Epidermal melanocyte (primary cell): ENCODE measurements around the gene DIO1.
A peak's percentile ranks its signal among the peaks of the same experiment; 100 is the strongest.
"Not testable (repeated sequence)": the region's sequence is repeated elsewhere in the genome, so short reads cannot be mapped to it uniquely, and the experiment has no call there.

Experiments used
- DNase-seq: peaks from one replicate; pipeline ENCODE4 v3.0.0; 2011; ENCODE audit warnings: low spot score; ENCODE audit not compliant: insufficient read length

DIO1 gene

DNA sequence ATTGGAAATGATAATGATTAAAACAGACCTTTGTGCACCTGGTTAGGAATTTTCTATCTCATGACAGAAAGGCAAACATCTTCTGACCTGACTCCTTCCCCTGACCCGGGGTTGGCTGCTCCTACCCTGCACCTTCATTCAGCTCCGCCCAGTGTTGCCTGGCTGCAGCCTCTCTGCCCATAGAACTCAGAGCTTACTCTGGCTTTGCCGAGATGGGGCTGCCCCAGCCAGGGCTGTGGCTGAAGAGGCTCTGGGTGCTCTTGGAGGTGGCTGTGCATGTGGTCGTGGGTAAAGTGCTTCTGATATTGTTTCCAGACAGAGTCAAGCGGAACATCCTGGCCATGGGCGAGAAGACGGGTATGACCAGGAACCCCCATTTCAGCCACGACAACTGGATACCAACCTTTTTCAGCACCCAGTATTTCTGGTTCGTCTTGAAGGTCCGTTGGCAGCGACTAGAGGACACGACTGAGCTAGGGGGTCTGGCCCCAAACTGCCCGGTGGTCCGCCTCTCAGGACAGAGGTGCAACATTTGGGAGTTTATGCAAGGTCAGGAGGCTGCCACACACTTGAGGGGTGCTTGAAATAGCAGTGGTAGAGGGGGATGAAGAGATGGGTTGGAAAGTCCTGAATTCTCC, at the start of gene DIO1:
Gene DIO1 (plus strand): TSS at position 189 of the 638 bp plus-strand sequence. CDS start 24 bp downstream, at position 213.
- no peak for DNase-seq

DNA sequence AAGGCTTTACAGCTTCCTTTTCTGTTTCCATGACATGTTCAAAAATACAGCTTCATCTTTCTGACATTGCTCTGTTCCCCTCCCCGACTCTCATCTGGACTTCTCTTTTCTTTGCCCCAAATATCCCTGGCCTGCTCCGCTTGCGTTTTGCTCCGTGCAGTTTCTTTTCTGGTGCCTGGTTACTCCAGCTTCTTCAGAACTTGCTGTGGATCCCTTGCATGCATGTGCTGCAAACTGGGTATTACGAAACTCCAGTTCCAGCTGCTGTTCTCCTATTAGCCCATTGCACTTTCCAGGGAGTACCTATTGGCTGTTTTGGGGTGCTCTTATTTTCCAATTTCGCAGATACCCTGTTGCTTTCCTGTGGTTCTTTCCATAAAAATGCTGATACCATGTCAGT, 46.0 kb upstream of the DIO1 start:
- DNase-seq, result no peak

DNA sequence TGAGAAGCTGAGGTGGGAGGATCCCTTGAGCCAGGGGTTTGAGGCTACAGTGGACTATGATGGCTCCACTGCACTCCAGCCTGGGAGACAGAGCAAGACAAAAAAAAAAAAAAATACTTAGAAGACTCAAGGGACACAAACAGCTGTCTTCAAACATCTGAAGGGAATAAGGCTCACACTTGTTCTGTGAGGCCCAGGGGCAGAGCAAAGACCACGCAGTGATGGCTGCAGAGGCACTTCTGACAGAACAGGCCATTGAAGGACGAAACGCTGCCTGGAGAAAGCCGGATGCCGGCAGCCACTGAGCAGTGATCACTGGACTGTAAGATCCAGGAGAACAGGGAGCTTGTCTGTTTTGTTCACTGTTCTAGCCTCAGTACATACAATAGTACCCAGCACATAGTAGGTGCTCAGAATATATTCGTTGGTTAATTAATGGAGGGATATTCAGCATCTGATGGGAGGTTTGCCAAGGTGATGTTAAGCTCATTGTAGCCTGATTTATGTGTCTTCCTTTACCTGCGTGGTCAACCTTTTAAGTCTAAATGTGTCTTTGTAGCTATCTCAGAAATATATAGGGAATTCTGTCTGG, 43.8 kb upstream of the DIO1 start:
- no peak for DNase-seq

DNA sequence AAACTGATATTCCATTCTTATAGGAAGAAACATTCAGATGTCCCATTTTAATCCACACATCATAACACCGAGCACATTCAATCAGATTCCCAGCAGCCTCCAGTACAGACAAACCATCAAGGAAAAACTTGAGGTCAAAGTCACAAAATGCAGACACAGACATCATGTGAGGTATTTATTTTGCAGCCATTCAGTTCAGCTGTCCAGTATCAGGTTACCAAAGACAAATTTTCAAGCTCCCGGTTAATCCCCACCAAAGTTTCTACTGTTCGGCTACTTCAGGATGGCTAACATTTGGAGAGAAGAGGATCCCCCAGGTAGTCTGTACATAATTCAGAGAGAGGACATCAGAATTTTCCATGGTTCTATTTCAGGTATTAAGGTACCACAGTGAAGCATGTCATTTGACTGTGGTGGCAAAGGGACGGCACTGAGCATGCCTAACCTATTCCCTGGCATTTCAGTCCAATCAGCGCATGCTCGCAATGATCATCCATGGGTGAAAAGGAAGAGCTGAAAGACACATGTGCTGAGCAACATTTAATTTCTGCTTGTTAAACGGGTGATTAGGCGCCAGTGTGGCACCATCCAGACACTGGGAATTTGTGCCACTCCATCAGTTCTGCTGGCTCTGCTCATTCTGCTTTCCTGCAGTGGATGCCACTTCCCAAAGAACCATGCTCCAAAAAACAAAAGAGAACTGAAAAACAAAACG, 42.3 kb upstream of the DIO1 start:
- no peak for DNase-seq

DNA sequence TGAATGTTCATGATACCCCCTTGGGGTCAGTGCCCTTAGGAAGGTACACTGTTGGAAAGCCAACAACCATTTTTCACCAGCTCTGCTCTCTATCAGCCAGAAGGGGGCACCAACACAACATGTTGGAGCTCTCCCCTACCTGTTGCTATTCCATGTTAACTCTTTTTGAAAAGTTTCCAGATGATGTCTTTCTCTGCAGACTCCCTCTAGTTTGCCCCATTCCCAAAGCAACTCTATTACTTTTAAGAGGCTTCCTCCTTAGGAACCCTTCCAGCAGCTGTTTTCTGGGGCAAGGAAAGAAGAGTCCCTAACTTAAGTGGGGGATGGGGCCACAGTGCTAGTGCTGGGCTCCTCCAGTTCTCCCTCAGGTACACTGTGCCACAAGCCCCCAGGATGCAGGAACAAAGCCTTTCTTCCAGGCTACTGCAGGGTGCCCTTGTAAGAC, 33.0 kb upstream of the DIO1 start:
- DNase-seq, result no peak

DNA sequence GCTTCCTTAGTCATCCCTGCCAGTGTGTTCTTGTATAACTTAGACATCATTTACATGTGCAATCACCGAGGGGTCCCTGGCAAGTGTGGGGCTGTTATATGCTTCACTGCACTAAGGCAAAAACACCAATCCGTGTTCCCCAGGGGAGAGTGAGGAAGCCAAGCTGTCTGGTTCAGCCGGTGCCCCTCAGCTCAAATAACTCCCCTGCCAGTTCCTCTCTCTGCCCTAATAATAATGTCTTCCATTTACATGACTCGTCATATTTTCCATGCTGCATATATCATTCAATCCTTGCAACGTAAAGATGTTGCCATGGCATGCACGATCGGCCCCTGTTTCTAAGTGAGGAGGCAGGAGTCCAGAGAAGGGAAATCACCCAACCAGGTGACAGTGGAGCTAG, 31.5 kb upstream of the DIO1 start:
- DNase-seq, result no peak

DNA sequence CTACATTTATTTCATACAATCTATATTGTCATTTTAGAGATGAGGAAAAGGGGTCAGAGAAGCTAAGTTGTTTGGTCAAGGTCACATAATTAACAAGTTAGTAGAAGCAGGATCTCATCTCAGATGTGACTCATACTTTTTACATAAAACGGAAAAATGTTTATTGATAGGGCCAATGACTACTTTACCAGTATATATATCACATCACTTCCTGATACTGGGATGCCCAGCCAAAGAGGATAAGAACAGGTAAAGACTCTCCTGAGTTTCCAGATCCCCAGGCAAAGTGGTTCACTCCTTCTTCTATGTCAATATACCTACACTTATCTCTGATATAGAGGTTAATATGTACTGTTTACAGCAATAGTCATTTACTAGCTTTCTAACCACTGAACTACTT, 25.4 kb upstream of the DIO1 start:
- DNase-seq, result no peak

DNA sequence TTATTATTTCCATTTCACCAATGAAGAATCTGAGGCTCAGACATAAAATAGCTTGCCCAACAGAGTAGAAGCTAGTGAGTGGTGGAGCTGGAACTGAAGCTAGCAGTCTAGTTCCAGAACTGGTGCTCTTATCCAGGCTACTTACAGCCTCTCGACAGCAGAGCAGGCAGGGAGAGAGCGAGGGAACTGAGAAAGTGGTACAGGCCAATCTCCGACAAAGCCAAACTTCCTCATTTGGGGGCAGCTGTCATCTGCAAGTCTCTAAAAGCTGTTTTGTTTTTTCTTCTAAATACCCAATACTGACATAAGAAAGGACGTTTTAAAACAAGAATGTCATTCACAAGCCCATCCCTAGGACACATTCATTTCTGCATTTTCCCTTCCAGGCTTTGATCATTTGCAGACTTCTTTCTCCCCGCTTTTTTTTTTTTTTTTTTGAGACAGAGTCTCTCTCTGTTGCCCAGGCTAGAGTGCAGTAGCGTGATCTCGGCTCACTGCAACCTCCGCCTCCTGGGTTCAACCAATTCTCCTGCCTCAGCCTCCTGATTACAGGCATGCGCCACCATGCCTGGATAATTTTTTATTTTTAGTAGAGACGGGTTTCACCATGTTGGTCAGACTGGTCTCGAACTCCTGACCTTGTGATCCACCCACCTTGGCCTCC, 24.4 kb upstream of the DIO1 start:
- no peak for DNase-seq

DNA sequence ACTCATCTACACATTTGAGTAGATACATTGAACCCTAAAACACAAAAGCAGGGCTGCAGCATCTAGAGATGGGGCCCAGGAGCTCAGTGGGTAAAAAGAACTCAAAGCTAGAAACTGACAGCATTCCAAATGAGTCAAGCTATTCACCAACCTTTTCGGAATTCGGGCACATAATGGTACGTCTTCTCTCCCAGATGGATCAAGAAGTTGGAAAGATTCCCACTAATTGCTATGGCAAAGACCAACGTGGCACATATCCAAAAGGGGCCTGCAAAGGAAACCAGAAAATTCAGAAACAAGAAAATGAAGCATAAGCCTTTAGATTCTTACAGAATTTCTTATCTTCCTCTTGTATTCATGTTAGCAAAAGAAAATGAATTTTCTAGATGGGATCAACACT, 22.8 kb upstream of the DIO1 start:
- DNase-seq, result no peak

DNA sequence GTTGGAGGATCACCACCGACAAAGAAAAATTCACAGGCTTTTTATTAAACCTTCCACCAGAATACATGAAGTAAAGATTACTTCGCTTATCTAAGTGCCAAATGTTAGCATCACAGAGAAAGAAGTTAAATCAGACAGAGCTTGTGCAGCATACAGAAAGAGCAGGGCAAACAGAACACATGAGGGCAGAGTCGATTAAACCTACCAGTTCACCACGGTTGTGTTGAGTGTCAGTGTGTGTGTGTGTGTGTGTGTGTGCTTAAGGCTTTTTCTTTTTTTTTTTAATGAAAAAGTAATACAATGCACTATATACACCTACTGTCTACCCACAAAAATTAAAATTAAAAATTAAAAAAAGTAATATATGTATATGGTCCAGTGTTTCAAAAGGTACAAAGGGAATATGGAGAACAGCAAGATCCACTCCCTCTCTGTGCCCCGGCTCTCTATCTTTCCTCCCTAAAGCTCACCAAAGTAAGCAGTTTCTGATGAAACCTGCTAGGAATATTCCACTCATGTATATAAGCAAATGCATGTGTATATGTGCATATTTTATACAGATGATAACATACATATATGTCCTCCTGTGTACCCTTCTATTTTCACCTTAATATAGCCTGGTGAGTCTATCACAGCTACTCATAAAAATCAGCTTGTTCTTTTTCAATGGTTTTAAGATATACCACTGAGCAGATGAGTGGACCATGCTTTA, 22.1 kb upstream of the DIO1 start:
- DNase-seq, result no peak

DNA sequence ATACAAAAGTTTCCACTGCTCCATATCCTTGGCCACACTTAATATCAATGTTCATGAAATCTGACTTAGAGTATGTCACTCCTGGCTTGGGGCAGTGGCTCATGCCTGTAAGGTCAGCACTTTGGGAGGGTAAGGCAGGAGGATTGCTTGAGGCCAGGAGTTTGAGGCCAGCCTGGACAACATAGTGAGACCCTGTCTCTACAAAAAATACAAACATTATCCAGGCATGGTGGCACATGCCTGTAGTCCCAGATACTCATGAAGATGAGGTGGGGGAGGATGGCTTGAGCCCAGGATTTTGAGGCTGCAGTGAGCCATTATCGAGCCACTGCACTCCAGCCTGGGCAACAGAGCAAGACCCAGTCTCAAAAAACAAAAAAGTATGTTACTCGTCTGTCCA, 18.8 kb upstream of the DIO1 start:
- not testable (repeated sequence) for DNase-seq

DNA sequence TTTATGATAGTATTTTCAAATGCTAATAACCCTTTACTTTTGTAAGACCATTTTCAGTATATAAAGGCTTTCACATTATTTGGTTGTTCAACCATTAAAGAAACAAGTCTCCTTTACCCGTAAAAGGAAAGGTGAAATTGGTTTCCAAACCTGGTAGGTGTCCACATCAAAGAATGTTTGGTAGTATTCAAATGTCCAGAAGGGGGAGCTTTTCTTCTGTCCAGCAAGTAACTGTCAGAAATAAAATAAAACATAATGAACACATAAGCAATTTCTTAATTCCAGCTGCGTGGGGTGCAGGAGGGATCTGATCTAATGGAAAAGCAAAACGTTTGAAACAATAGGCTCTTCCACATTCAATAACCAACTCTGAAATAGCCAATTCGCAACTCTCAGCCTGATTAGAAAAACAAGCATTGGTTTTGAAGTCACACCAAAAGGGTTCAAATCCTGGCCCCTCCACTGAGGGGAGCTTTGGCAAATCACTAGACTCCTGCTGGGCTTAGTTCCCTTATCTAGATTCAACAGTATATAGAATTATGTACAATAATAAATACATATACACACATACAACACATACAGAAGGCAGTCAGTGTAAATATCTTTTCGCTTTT, 15.4 kb upstream of the DIO1 start:
- DNase-seq, result no peak

DNA sequence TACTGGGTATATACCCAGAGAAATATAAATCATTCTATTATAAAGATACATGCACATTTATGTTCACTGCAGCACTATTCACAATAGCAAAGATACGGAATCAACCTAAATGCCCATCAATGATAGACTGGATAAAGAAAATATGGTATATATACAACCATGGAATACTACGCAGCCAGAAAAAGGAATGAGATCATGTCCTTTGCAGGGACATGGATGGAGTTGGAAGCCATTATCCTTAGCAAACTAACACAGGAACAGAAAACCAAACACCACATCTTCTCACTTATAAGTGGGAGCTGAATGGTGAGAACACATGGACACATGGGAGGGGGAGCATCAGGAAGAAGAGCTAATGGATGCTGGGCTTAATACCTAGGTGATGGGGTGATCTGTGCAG, 12.1 kb upstream of the DIO1 start:
- DNase-seq, result not testable (repeated sequence)

DNA sequence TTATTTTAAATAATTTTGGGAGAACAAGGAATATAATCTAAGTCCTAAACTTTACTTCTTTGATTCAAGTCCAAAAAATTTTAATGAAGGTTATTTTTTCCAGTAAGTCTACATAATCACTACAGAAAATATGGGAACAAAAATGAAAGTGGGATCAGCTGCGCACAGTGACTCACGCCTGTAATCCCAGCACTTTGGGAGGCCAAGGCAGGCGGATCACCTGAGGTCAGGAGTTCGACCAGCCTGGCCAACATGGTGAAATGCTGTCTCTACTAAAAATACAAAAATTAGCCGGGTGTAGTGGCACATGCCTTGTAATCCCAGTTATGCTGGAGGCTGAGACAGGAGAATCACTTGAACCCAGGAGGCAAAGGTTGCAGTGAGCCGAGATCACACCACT, 10.4 kb upstream of the DIO1 start:
- not testable (repeated sequence) for DNase-seq

DNA sequence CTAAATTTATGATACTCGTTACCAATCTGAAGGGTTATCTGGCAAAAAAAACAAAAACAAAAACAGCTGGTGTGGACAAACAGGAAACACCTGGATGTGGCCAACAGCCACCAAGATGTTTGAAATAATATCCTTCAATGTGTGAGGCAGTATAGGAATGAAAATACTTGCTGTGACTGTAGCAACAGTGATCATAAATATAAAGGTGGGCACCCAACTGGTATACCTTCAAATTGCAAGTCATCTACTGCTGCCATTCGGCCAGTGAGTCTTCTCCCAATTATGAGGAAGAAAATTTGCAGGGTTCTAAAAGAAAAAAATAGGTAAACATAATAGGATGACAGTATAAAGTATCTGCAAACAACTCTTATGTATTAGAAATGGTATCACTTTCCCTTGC, 5.3 kb upstream of the DIO1 start:
- DNase-seq, result no peak

DNA sequence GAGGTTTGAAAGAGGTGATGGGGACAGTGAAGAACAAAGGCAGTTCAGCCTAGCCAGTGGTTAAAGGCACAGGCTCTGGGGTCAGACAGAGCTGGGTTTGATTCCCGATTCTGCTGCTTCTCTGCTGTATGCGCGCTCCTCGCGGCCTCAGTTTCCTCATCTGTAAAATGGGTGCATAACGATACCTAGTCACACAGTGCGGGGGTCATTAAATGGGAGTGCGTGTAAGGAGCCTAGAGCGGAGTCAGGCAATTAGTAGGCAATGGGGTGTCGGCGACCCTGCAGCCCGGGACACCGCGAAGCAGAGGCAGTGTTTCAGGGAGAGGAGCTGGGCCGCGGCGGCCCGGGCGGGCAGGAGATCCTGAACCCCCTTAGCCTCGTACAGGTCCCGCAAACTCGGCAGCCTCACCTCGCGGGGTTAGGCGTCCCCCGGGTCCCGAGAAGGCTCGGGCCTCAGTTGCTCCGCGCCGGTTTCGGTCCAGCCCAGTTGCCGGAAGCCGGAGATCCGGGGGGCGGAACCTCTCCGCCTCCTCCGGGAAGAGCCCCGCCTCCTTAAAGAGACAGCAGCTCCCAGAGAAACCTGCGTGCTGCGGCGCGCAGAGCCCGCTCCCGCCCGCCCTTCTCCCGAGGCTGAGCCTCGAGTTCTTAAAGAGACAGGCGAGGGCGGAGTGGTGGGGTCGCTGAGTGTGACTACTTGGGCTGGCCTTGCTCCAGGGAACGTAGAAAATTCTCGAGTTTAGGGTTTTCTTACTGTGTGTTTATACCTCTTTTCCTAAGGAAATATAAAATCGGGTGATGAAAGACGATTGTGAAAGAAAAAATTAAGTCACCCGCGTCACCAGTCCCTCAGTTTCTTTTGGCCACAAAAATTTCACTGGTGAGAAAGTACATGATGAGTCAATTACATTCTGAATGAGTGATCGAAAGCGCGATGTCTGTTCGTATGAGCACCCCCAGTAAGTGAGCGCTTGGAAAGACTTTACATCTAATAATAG, 4.4 kb upstream of the DIO1 start, which contains the start of gene YIPF1:
Gene YIPF1 (minus strand): TSS at position 494 of the 995 bp plus-strand sequence. CDS start 860 bp downstream, outside the sequence.
- DNase-seq, result peak; percentile 82

DNA sequence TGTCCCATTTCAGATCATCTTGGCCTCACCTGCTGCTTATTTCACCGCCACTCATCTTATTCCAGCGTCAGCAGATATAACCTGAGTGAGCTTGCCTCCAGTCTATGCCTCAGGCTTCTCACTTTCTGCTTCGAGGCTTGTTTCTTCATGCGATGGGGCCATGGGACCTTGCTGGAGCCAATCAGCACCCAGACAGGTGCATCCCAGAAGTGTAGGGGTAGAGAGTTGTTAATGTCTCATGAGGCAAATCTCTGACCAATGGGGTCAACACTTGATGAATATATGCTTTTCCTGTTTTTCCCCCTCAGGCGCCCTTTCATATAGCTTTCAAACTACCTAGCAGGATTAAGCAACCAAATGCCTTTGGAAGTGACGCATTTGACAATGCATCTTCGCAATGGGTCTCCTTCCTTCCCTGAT, 3.5 kb upstream of the DIO1 start:
- no peak for DNase-seq

DNA sequence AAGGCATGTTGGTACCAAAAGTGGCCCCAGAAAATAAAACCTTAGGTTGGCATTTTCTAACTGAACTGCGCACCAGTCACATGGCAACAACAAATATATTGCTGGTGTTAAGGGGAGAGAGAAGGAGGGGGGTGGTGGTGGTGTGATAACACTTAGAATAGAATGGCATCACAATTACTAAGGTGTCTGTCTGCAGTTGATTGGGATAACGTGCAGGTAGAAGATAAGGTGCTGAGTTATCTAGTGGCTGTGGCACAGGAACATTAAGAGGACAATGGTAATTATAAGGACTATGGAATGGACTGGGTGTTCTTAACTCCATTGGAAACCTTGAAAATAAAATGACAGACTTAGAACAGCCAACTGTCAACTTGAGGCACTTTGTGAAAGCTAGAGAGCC, 3.0 kb upstream of the DIO1 start:
- no peak for DNase-seq

DNA sequence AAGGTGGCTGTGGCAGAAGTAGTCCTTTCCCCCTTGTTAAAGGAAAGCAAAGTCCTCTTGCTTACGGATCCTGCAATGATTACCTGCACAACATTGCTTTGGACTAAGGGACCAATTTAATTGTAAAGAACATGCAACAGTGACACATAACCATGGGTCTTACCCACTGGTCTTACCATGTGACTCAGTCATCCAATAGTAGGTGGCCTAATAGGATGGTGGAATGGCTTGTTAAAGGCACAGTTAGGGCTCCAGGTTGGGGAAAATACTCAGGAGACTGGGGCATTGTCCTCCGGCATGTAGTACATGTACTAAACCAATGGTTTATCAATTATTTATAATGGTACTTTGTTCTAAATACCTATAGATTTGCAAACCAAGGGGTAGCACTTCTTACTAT, 2.3 kb upstream of the DIO1 start:
- DNase-seq, result no peak

DNA sequence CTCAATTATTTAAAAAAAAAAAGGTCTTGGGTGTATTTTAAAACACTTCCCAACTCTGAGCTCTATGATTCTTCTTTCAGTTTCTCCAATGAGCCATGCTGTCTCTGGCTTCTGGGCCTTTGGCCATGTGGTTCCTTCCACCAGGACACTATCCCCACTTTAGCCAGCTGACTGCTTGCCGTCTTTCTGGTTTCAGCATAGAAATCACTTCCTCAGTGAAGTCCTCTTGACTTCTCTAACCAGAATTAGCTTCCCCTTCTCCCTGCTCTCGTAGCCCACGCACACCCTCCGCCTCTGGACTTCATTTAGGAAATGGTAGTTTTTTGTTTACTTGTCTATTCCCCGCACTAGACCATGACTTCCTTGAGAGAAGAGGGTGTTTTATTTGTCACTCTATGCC, 1.1 kb upstream of the DIO1 start:
- no peak for DNase-seq
